A673 (cell line): ENCODE results near the gene SLC44A3. TPM values are rescaled to one million over a fixed set of nuclear protein-coding genes. Genes with fewer than 3 reads are reported as not detected.

ENCODE experiments used
- BruUV-seq: library from RNA; stranded (reverse); fragments of 400-500 nt; replicated peaks from 2 replicates; lab custom pipeline; 2021; lab: Mats Ljungman, UMichigan
- CTCF ChIA-PET: fragments of 300-600 bp; sonication (Branson Sonifier 250); formaldehyde crosslinking; loops from one replicate; lab custom pipeline; 2022; ENCODE audit warnings: antibody characterized with exemption; lab: Charles Lee
- POLR2A ChIA-PET: fragments of 300-600 bp; sonication (Branson Sonifier 250); formaldehyde crosslinking; loops from one replicate; lab custom pipeline; 2022; ENCODE audit warnings: antibody characterized with exemption; ENCODE audit not compliant: low non-redundant PET; lab: Charles Lee
- DNase-seq: peaks from one replicate; pipeline ENCODE4 v3.0.0-alpha.2; 2015; ENCODE audit warnings: low spot score
- H3K27ac ChIP-seq: fragments of 200-600 bp; sonication (generic); 2 replicates; pipeline ENCODE4 v1.5.1; 2016; ENCODE audit warnings: mixed run types, low read depth, mild to moderate bottlenecking, mixed read lengths, antibody characterized with exemption, low read length; ENCODE audit not compliant: poor library complexity, severe bottlenecking
- H3K27me3 ChIP-seq: fragments of 200-600 bp; sonication (generic); replicated peaks from 2 replicates; pipeline ENCODE4 v1.6.1; 2017; ENCODE audit warnings: mixed run types, low read depth, mild to moderate bottlenecking, mixed read lengths, antibody characterized with exemption, low read length; ENCODE audit not compliant: insufficient read depth, poor library complexity
- H3K36me3 ChIP-seq: fragments of 200-600 bp; sonication (generic); 2 replicates; pipeline ENCODE4 v1.6.1; 2016; ENCODE audit warnings: mixed run types, mild to moderate bottlenecking, mixed read lengths, antibody characterized with exemption, low read length; ENCODE audit not compliant: insufficient read depth, poor library complexity, severe bottlenecking
- H3K4me1 ChIP-seq: fragments of 200-600 bp; sonication (generic); 2 replicates; pipeline ENCODE4 v1.6.1; 2017; ENCODE audit warnings: mixed run types, mild to moderate bottlenecking, mixed read lengths, antibody characterized with exemption, low read length; ENCODE audit not compliant: insufficient read depth, poor library complexity, severe bottlenecking
- H3K4me3 ChIP-seq: fragments of 200-600 bp; sonication (generic); 2 replicates; pipeline ENCODE4 v1.5.1; 2016; ENCODE audit warnings: low read depth, mixed run types, mild to moderate bottlenecking, mixed read lengths, low read length; ENCODE audit not compliant: poor library complexity, severe bottlenecking
- H3K9me3 ChIP-seq: fragments of 200-600 bp; sonication (generic); 2 replicates; pipeline ENCODE4 v1.6.1; 2016; ENCODE audit warnings: mixed run types, low read depth, mild to moderate bottlenecking, mixed read lengths, antibody characterized with exemption, low read length; ENCODE audit not compliant: poor library complexity, severe bottlenecking
- CTCF ChIP-seq: fragments of 300-800, 200-600 bp; sonication (generic); conservative IDR thresholded peaks from 2 replicates; pipeline ENCODE4 v1.5.1; 2017; ENCODE audit warnings: low read depth, mild to moderate bottlenecking, antibody characterized with exemption, low read length, moderate library complexity, mixed read lengths
- EZH2 ChIP-seq: fragments of 200-600 bp; sonication (generic); IDR thresholded peaks from 2 replicates; pipeline ENCODE4 v1.6.1; 2017; ENCODE audit warnings: borderline replicate concordance, low read depth, mild to moderate bottlenecking, mixed read lengths, antibody characterized with exemption, low read length; ENCODE audit not compliant: poor library complexity, severe bottlenecking
- intact Hi-C: fragments of 100-400 bp; cut with micrococcal nuclease; formaldehyde crosslinking; loops from one replicate; pipeline ENCODE4 v1.10.0; 2022; ENCODE audit not compliant: unreplicated experiment
- total RNA-seq: library from RNA; stranded (reverse); gene quantifications from 2 replicates; pipeline ENCODE4 v1.2.3, GENCODE V29; 2021

The SLC44A3 gene
- total RNA-seq, 1 experiment from 2014 or later = not detected

DNA sequence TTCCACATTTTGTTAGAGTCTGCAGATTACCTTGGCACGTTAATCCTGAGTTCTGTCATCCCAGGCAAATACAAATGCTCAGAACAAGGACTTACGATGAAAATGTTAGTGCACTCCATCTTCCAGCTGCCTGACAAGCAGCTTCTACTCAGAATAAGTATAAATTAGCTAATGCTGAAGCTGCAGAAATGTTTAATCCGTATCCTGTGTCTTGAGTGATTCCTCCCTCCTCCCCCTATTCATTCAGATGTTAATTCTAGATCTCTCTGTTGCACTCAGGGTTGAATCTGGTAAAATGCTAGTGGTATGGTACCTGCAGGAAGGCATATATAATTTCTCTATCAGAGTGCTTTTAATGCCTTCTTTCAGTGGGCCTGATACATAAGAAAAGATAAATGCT is 66.9 kb downstream of the SLC44A3 start:
- H3K4me1 ChIP-seq = no peaks in the 10 kb centered on the region
- POLR2A ChIA-PET = no interaction called here
- no peaks in the 10 kb centered on the region for H3K9me3 ChIP-seq
- intact Hi-C loops = no loop called here
- no peak for DNase-seq
- TF ChIP-seq CTCF (no peak), EZH2 (no peak)
- H3K27me3 ChIP-seq = no peaks in the 10 kb centered on the region
- BruUV-seq = no TSS peak
- H3K4me3 ChIP-seq = no peak overlapping the region
- CTCF ChIA-PET = no interaction called here
- no peak overlapping the region for H3K27ac ChIP-seq
- peaks cover 11% of the 10 kb centered on the region for H3K36me3 ChIP-seq

- peaks cover 13% of the 10 kb centered on the region for H3K36me3 ChIP-seq
- POLR2A ChIA-PET = no interaction called here
- no peaks in the 10 kb centered on the region for H3K27me3 ChIP-seq
- no peak overlapping the region for H3K27ac ChIP-seq
- CTCF ChIA-PET = no interaction called here
- intact Hi-C loops = no loop called here
- BruUV-seq = no TSS peak
- no peak overlapping the region for H3K4me3 ChIP-seq
- no peaks in the 10 kb centered on the region for H3K4me1 ChIP-seq
- DNase-seq = no peak
- TF ChIP-seq CTCF (no peak), EZH2 (no peak)
- no peaks in the 10 kb centered on the region for H3K9me3 ChIP-seq
Observed at GRCh38 chr1:94887603-94888171, 67.5 kb downstream of the SLC44A3 start.

GRCh38 chr1:94888201-94888600 is 68.0 kb downstream of the SLC44A3 start:
- no peak for DNase-seq
- no peak for TF ChIP-seq CTCF
- no peak for TF ChIP-seq EZH2
- peaks cover 13% of the 10 kb centered on the region for H3K36me3 ChIP-seq
- no peak overlapping the region for H3K27ac ChIP-seq
- POLR2A ChIA-PET = no interaction called here
- no TSS peak for BruUV-seq
- no peaks in the 10 kb centered on the region for H3K4me1 ChIP-seq
- H3K9me3 ChIP-seq = no peaks in the 10 kb centered on the region
- CTCF ChIA-PET = interaction anchor here (0.7 kb wide), 1 partner anchor 153 kb away, joined by 3 read pairs; no protein-coding TSS in a partner anchor
- intact Hi-C loops = no loop called here
- H3K27me3 ChIP-seq = no peaks in the 10 kb centered on the region
- H3K4me3 ChIP-seq = no peak overlapping the region
